ENCODE results near the gene NUDT22. TPM values are rescaled to one million over a fixed set of nuclear protein-coding genes. Genes with fewer than 3 reads are reported as not detected.

The NUDT22 gene
- total and polyA plus RNA-seq, 2 of the 8 experiments (the other 6 are each of a cell fraction or from before 2014, with no cell fraction given) = 43.4 to 69.0 TPM

- H2BK120ac ChIP-seq (replicated peaks; ENCODE audit: low read depth, low read length) = no peak overlapping the region
- no peak overlapping the region for H2AFZ ChIP-seq (ENCODE audit: low read length)
- H3K9ac ChIP-seq (replicated peaks in 1 of 4; ENCODE audit: extremely low read depth in 1 of 4, low read depth in 3 of 4, low read length in 3 of 4) = no peak overlapping the region
- H3K9me3 ChIP-seq (ENCODE audit: insufficient read depth in 2 of 2, low read depth in 1 of 2, low read length in 1 of 2) = peaks cover 8 to 9% of the 10 kb centered on the region in 2 experiments; a peak in 2 of 4 replicates
- H3K4me3 ChIP-seq (ENCODE audit: extremely low read depth in 1 of 4, insufficient read depth in 2 of 4, low read depth in 3 of 4, low read length in 4 of 4) = no peak overlapping the region
- H3K18ac ChIP-seq (ENCODE audit: extremely low read depth, low read length) = no peak overlapping the region
- H3K79me2 ChIP-seq (ENCODE audit: control insufficient read depth in 1 of 2, insufficient read depth in 2 of 2, low read length in 2 of 2) = no peaks in the 10 kb centered on the region
- no peaks in the 10 kb centered on the region for H3K27me3 ChIP-seq (replicated peaks in 1 of 4; ENCODE audit: control insufficient read depth in 3 of 4, extremely low read depth in 1 of 4, insufficient read depth in 3 of 4, low read length in 3 of 4)
- H2BK12ac ChIP-seq (ENCODE audit: low read depth, low read length) = no peak overlapping the region
- no peak overlapping the region for H3K23ac ChIP-seq (ENCODE audit: insufficient read length)
- 95% methylated on average over 7 of the region's 8 CpGs; no CpG with 5 or more reads in 1 of the 2 experiments for WGBS, 2 experiments (ENCODE audit: extremely low coverage in 1 of 2, insufficient coverage in 1 of 2, insufficient read length in 1 of 2, insufficient replicate concordance in 2 of 2, low coverage in 1 of 2, low lambda C conversion rate in 2 of 2, missing lambda C conversion rate in 1 of 2)
- DNase-seq (ENCODE audit: low read depth in 1 of 2, low spot score in 2 of 2) = no peak
- no peak overlapping the region for H3K27ac ChIP-seq (ENCODE audit: low read depth, low read length)
- no peak overlapping the region for H4K8ac ChIP-seq (ENCODE audit: extremely low read depth, insufficient read depth, low read length)
- no peak for FAIRE-seq
- ChIA-PET POLR2A (ENCODE audit: partially characterized antibody) (interaction anchor here (4.2 kb wide), 1 partner anchor 8 kb away, joined by 29 read pairs; the partner anchor contains the start of gene STIP1), CTCF (ENCODE audit: partially characterized antibody) (interaction anchor here (0.6 kb wide), 2 partner anchors 17 to 26 kb away, joined by 3 read pairs; no protein-coding TSS in a partner anchor)
- peaks cover 0 to 7% (median under 1%) of the 10 kb centered on the region in 4 experiments; a peak in 2 of 8 replicates for H3K36me3 ChIP-seq (ENCODE audit: control insufficient read depth in 2 of 4, insufficient read depth in 4 of 4, low read length in 3 of 4)
- no peak overlapping the region for H4K5ac ChIP-seq (ENCODE audit: insufficient read length, low read depth, low read length)
- H3K4me1 ChIP-seq (replicated peaks in 1 of 4; ENCODE audit: control insufficient read depth in 3 of 4, insufficient read depth in 4 of 4, low read length in 3 of 4) = peaks cover 0 to 4% (median 0%) of the 10 kb centered on the region in 4 experiments; a peak in 3 of 7 replicates
- H3K56ac ChIP-seq (replicated peaks; ENCODE audit: insufficient read length, low read depth, low read length) = no peak overlapping the region
- H3K4ac ChIP-seq (replicated peaks; ENCODE audit: insufficient read length, low read depth, low read length) = no peak overlapping the region
- no peak overlapping the region for H2AK5ac ChIP-seq (ENCODE audit: low read depth, low read length)
- H4K20me1 ChIP-seq (replicated peaks in 1 of 2; ENCODE audit: control insufficient read depth in 1 of 2, insufficient read depth in 2 of 2, low read length in 2 of 2) = peaks cover 1 to 5% of the 10 kb centered on the region in 2 experiments
- no peak overlapping the region for H2BK20ac ChIP-seq (ENCODE audit: low read length)
- no peaks in the 10 kb centered on the region for H3K23me2 ChIP-seq (ENCODE audit: low read depth, low read length)
- H4K91ac ChIP-seq (replicated peaks; ENCODE audit: insufficient read length, low read length) = no peak overlapping the region
- TF ChIP-seq EP300 (IDR thresholded peaks at IDR 0.05; ENCODE audit: borderline replicate concordance in 1 of 2, low read depth in 2 of 2, low read length in 2 of 2) = no peak
- TF ChIP-seq KDM1A (IDR thresholded peaks at IDR 0.05; ENCODE audit: borderline replicate concordance, low read length) = no peak
- TF ChIP-seq CTBP2 (IDR thresholded peaks at IDR 0.05; ENCODE audit: borderline replicate concordance, insufficient read depth, insufficient read length, low read length) = no peak
- TF ChIP-seq NRF1 (IDR thresholded peaks at IDR 0.05; ENCODE audit: low read depth, low read length) = no peak
- no peak for TF ChIP-seq HDAC6 (IDR thresholded peaks at IDR 0.05; ENCODE audit: low read depth, low read length)
- TF ChIP-seq CHD1 (IDR thresholded peaks at IDR 0.05; ENCODE audit: low read depth, low read length) = no peak
- TF ChIP-seq CTCF (IDR thresholded peaks at IDR 0.05; ENCODE audit: control extremely low read depth in 1 of 3, insufficient read depth in 1 of 3, low read depth in 1 of 3, low read length in 3 of 3) = no peak
- TF ChIP-seq JUND (IDR thresholded peaks at IDR 0.05; ENCODE audit: low read length) = no peak
- TF ChIP-seq YY1 (IDR thresholded peaks at IDR 0.05; ENCODE audit: low read depth, low read length) = no peak
- no peak for TF ChIP-seq CBX8 (IDR thresholded peaks at IDR 0.05; ENCODE audit: borderline replicate concordance, low read depth, low read length)
- no peak for TF ChIP-seq SP2 (IDR thresholded peaks at IDR 0.05; ENCODE audit: low read length)
- no peaks in the 10 kb centered on the region; the same call in 1 of the 2 replicates for H3K79me1 ChIP-seq (ENCODE audit: low read depth, low read length)
- no peak overlapping the region for H3K4me2 ChIP-seq (ENCODE audit: insufficient read depth in 1 of 2, low read depth in 2 of 2, low read length in 2 of 2)
- H2BK15ac ChIP-seq (ENCODE audit: low read length) = no peak overlapping the region
- H3K14ac ChIP-seq (ENCODE audit: insufficient read length) = no peak overlapping the region
- H2BK5ac ChIP-seq (ENCODE audit: low read depth, low read length) = no peak overlapping the region
These were observed 49.3 kb upstream of the NUDT22 start for GRCh38 chr11:64176751-64177150.

Data from H1 (cell line).